ENCODE results near the gene ID3.

Gene ID3

GRCh38 chr1:23524716-23525401 lies 34.4 kb downstream of the ID3 start:
- no peak for DNase-seq

GRCh38 chr1:23524163-23524562 lies 35.1 kb downstream of the ID3 start:
- DNase-seq = no peak

DNA sequence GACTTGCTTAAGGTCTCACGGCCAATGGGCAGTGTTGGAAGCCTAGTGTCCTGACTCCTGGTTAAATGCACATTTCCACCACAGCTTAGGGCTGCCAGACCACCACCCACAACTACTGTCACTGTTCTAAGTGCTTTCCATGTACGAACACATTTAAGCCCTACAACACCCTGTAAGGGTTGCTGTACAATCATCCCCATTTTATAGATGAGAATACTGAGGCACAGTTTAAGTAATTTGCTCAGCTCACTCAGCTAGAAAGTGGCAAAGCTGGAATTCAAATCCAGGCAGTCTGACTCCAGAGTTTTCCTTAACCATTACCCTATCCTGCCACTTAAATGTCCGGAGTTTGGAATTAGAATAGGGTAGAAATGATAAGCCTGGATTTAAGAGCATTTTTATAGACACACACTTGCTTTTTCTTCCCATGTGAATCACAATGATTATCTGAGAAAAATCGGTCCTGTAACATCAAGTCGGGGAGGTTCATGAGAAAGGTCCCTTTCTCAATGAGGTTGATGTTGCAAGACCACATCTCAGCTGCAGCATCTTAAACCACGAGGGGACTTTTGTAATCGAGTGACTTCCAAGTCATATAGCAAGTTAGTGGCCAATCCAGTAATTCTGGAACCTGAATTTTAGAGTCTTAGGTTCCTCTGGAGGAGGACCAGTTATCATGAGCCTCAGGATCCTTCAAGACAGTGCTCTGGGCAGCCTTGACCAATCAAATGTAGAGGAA lies 36.9 kb downstream of the ID3 start:
- DNase-seq = no peak

GRCh38 chr1:23521588-23521987 lies 37.7 kb downstream of the ID3 start:
- no peak for DNase-seq

- no peak for DNase-seq
Measured at GRCh38 chr1:23517581-23517980, 41.7 kb downstream of the ID3 start.

- no peak for DNase-seq
Measured at GRCh38 chr1:23515905-23516304, 43.4 kb downstream of the ID3 start.

DNA sequence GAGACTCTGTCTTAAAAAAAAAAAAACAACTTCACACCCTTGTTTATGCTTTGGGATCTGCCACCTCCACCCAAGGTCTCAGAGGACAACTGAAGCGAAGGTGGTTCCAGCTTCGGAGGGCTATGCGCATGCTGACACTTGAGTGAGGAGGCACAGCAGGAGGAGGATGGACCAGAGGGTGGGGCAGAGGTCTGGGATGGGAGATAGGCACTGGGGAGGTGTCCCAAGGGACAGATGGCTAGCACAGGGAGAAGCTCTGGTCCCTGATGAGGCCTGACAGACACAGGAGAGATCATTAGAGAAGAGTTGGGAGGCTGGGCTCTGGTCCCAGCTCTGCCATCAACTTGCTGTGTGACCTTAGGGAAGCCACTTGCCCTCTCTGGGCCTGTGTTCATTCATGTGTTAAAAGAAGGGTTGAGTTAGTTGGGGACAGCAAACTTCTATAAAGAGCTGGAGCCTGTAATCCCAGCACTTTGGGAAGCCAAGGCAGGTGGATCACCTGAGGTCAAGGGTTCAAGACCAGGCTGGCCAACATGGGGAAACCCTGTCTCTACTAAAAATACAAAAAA lies 45.1 kb downstream of the ID3 start:
- no peak for DNase-seq

DNA sequence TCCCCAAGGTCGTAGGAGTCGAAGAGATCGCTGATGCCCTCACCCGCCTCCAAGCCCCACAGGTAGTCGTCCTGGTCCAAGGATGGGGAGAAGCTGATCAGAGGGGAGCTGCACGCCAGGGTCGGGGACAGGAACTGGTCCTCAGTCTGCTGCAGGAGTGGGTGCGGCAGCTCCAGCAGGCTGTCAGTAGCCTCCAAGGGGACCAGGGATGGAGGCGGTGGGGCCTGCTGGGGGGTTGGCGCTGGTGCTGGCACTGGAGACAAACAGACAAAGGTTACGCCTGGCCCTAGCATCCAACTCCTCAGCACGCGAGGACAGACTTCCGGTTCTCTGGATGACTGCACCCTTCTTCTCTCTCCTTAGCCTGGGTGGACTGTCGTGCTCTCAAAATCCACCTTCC lies 49.4 kb downstream of the ID3 start:
- no peak for DNase-seq
